Stomach smooth muscle (tissue), 2 donors: ENCODE results near the gene OR13C8.

Experiments
- H3K27ac ChIP-seq: one replicate; pipeline ENCODE4 v1.7.0; 2013; ENCODE audit warnings: mild to moderate bottlenecking, low read length, inconsistent platforms
- H3K27me3 ChIP-seq, 2 donors: one replicate each; pipeline ENCODE4 v1.7.0; 2013; ENCODE audit warnings: low read length in 2 of 2; ENCODE audit not compliant: insufficient read depth in 2 of 2, control insufficient read depth in 1 of 2
- H3K36me3 ChIP-seq, 2 donors: one replicate each; pipeline ENCODE4 v1.7.0; 2013; ENCODE audit warnings: low read length in 2 of 2; ENCODE audit not compliant: control insufficient read depth in 2 of 2, insufficient read depth in 2 of 2
- H3K4me1 ChIP-seq: one replicate; pipeline ENCODE4 v1.7.0; 2013; ENCODE audit warnings: low read length; ENCODE audit not compliant: control insufficient read depth, insufficient read depth
- H3K4me3 ChIP-seq, 2 donors: one replicate each; pipeline ENCODE4 v1.7.0; 2013; ENCODE audit warnings: low read length in 2 of 2
- H3K9ac ChIP-seq, 2 donors: one replicate each; pipeline ENCODE4 v1.7.0; 2013; ENCODE audit warnings: low read length in 2 of 2, mild to moderate bottlenecking in 1 of 2
- H3K9me3 ChIP-seq, 2 donors: one replicate each; pipeline ENCODE4 v1.7.0; 2013; ENCODE audit warnings: low read length in 2 of 2; ENCODE audit not compliant: control insufficient read depth in 2 of 2
- donor health status: healthy.
- donor health status: Pancreatic carcinoma.

OR13C8 gene

DNA sequence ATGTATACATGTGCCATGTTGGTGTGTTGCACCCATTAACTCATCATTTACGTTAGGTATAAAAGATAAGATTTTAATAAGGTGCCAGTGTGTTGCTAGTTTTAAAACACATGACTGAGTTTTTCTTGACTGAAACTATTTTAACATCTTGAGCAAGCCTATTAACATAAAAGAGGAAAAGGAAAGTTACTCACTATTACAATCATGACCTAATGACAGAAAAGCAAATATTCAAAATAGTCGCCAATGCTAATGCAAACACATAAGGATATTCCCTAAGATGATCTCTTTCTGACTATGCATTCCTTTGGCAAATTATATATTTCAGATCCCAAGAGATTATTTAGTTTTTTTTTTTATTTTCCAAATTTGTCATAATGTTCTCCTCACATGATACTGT is 42.2 kb downstream of the OR13C8 start:
- Histone ChIP-seq H3K4me3 (no peak overlapping the region), H3K27ac (no peak overlapping the region), H3K4me1 (no peaks in the 10 kb centered on the region), H3K9ac (no peak overlapping the region), H3K36me3 (no peaks in the 10 kb centered on the region), H3K27me3 (no peaks in the 10 kb centered on the region), H3K9me3 (no peaks in the 10 kb centered on the region)

DNA sequence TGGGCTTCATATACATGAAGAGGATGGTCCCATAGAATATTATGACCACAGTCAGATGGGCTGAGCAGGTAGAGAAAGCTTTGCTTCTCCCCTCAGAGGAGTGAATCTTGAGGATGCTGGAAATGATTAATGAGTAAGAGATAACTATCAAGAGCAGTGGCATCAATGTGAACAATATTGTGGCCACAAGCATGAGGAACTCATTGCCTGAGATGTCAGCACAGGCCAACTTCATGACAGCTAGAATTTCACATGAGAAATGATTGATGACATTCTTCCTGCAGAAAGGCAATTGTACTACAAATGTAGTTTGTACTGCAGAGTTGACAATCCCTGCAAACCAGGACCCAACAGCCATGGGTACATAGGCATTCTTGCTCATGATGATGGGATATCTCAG is 48.5 kb downstream of the OR13C8 start:
- H3K9ac ChIP-seq = no peak overlapping the region
- H3K4me1 ChIP-seq = no peaks in the 10 kb centered on the region
- no peaks in the 10 kb centered on the region for H3K36me3 ChIP-seq
- H3K9me3 ChIP-seq = no peaks in the 10 kb centered on the region
- no peak overlapping the region for H3K27ac ChIP-seq
- no peaks in the 10 kb centered on the region for H3K27me3 ChIP-seq
- H3K4me3 ChIP-seq = no peak overlapping the region

DNA sequence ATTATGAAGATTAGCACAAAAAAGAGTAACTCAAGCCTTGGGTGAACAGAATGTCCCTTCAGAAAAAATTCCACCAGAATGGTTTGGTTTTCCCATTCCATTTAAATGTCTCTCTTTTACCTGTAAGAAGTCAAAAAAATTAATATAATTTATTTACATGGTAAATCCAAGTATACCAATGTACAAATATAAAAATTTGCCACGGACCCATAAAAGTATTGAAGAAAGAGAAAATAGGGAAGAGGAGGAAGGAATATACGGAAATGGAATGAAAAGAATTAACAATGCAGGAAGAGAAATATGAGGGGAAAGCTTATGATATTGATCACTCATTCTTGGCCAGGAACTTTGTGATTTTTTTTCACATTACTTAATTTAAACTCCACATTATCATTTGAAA is 49.1 kb downstream of the OR13C8 start, which contains the start of gene OR13C9:
Gene OR13C9, minus strand, starts transcription at position 101 of the 400 bp plus-strand sequence. Its CDS starts 0 bp downstream, at position 101.
- H3K9ac ChIP-seq = no peak within 1 kb of the TSS
- H3K27me3 ChIP-seq = no peaks in the 10 kb centered on the region
- H3K4me3 ChIP-seq = no peak within 1 kb of the TSS
- H3K27ac ChIP-seq = no peak within 1 kb of the TSS
- no peaks in the 10 kb centered on the region for H3K36me3 ChIP-seq
- no peaks in the 10 kb centered on the region for H3K4me1 ChIP-seq
- H3K9me3 ChIP-seq = no peaks in the 10 kb centered on the region
